GM12878 (cell line): ENCODE data around the gene SPAG9. TPM values are rescaled to one million over a fixed set of nuclear protein-coding genes. Genes with fewer than 3 reads are reported as not detected.

Experiments used
- ATAC-seq: fragments of 200-7000 bp; cut with Tn5 transposase; 3 replicates; pipeline ENCODE4 v1.9.1; 2020; ENCODE audit warnings: mild to moderate bottlenecking, moderate library complexity
- BruUV-seq: library from RNA; stranded (reverse); fragments of 400-500 nt; replicated peaks from 2 replicates; lab custom pipeline; 2021; lab: Mats Ljungman, UMichigan
- CTCF ChIA-PET: fragments of 300-600 bp; sonication (Branson Sonifier 250); formaldehyde crosslinking; extraction: SDS; loops from one replicate; lab custom pipeline; 2021; ENCODE audit warnings: inconsistent platforms; lab: Yijun Ruan, JAX
- POLR2A ChIA-PET: fragments of 350-600 bp; formaldehyde crosslinking; extraction: SDS; loops from one replicate; lab custom pipeline; 2021; ENCODE audit warnings: inconsistent platforms; lab: Charles Lee
- RAD21 ChIA-PET: fragments of 300-600 bp; sonication (Branson Sonifier 250); formaldehyde crosslinking; loops from one replicate; lab custom pipeline; 2023; ENCODE audit warnings: antibody characterized with exemption; ENCODE audit not compliant: unreplicated experiment; lab: Charles Lee
- SMC1A ChIA-PET: fragments of 300-600 bp; sonication (Branson Sonifier 250); formaldehyde crosslinking; loops from one replicate; lab custom pipeline; 2023; ENCODE audit not compliant: unreplicated experiment, uncharacterized antibody; lab: Charles Lee
- DNase-seq: peaks from one replicate; pipeline ENCODE4 v3.0.0-alpha.2; 2011; ENCODE audit warnings: low read depth, low spot score
- FAIRE-seq: peaks from 3 replicates; lab custom pipeline; 2011; peaks lifted over from hg19 to GRCh38; lab: Jason Lieb, UNC
- H2AFZ ChIP-seq: 2 replicates; pipeline ENCODE4 v1.6.0; 2011; ENCODE audit warnings: low read depth, low read length, control low read depth; ENCODE audit not compliant: control insufficient read depth
- H3K27ac ChIP-seq: 2 replicates; pipeline ENCODE4 v1.5.1; 2011; ENCODE audit warnings: control low read depth; ENCODE audit not compliant: control insufficient read depth, insufficient read depth
- H3K27me3 ChIP-seq, 2 experiments: replicated peaks in 1 of 2; 2 replicates each; pipeline versions ENCODE4 v1.6.0 to v1.6.1; 2011; ENCODE audit warnings: low read length in 1 of 2; ENCODE audit not compliant: control insufficient read depth in 2 of 2, insufficient read depth in 2 of 2
- H3K36me3 ChIP-seq, 2 experiments: 2 replicates each; pipeline ENCODE4 v1.5.1; 2011; ENCODE audit warnings: low read length in 1 of 2; ENCODE audit not compliant: control insufficient read depth in 2 of 2, insufficient read depth in 2 of 2
- H3K4me1 ChIP-seq: 2 replicates; pipeline ENCODE4 v1.6.1; 2011; ENCODE audit warnings: mild to moderate bottlenecking, low read length, moderate library complexity, mixed read lengths; ENCODE audit not compliant: control insufficient read depth, insufficient read depth
- H3K4me2 ChIP-seq: 2 replicates; pipeline ENCODE4 v1.6.0; 2011; ENCODE audit warnings: control low read depth; ENCODE audit not compliant: control insufficient read depth, insufficient read depth
- H3K4me3 ChIP-seq: fragments of 200-600 bp; sonication (generic); 2 replicates; pipeline ENCODE4 v1.5.1; 2016
- H3K79me2 ChIP-seq: 2 replicates; pipeline ENCODE4 v1.6.0; 2011; ENCODE audit warnings: low read length; ENCODE audit not compliant: control insufficient read depth, insufficient read depth
- H3K9ac ChIP-seq: 2 replicates; pipeline ENCODE4 v1.8.0; 2011; ENCODE audit warnings: low read length, control low read depth, mixed read lengths; ENCODE audit not compliant: control insufficient read depth, insufficient read depth
- H3K9me3 ChIP-seq: replicated peaks from 3 replicates; pipeline ENCODE4 v1.5.1; 2011; ENCODE audit warnings: mild to moderate bottlenecking, low read length; ENCODE audit not compliant: control insufficient read depth, insufficient read depth
- H4K20me1 ChIP-seq: 2 replicates; pipeline ENCODE4 v1.6.0; 2011; ENCODE audit not compliant: control insufficient read depth, insufficient read depth
- CBX5 ChIP-seq: sonication (generic); IDR thresholded peaks from 2 replicates; pipeline ENCODE4 v1.6.1; 2016; ENCODE audit warnings: low read depth, moderate library complexity, mild to moderate bottlenecking, inconsistent platforms
- CHD1 ChIP-seq: IDR thresholded peaks from 2 replicates; pipeline ENCODE4 v1.6.1; 2012; ENCODE audit warnings: low read depth, low read length, improper control_type of control experiment
- CHD4 ChIP-seq: fragments of 200-600 bp; sonication (generic); IDR thresholded peaks from 2 replicates; pipeline ENCODE4 v1.6.1; 2016; ENCODE audit warnings: mild to moderate bottlenecking
- E2F4 ChIP-seq: IDR thresholded peaks from 2 replicates; pipeline ENCODE4 v1.6.1; 2012; ENCODE audit warnings: low read depth, low read length, improper control_type of control experiment
- EZH2 ChIP-seq: IDR thresholded peaks from 2 replicates; pipeline ENCODE4 v1.6.1; 2012; ENCODE audit warnings: low read depth, mild to moderate bottlenecking, control low read depth, inconsistent platforms, low read length, borderline replicate concordance; ENCODE audit not compliant: control insufficient read depth
- HCFC1 ChIP-seq: fragments of 150-350 bp; IDR thresholded peaks from 2 replicates; pipeline ENCODE4 v1.6.1; 2014; ENCODE audit warnings: low read length
- HDGF ChIP-seq: fragments of 450-650 bp; IDR thresholded peaks from 2 replicates; pipeline ENCODE4 v1.6.1; 2016; ENCODE audit warnings: antibody characterized with exemption
- NFYB ChIP-seq: IDR thresholded peaks from 2 replicates; pipeline ENCODE4 v1.6.1; 2011; ENCODE audit warnings: low read depth, mild to moderate bottlenecking, low read length, improper control_type of control experiment, moderate library complexity; ENCODE audit not compliant: insufficient read depth
- POLR2AphosphoS2 ChIP-seq: IDR thresholded peaks from 2 replicates; pipeline ENCODE4 v1.6.1; 2011; ENCODE audit warnings: low read depth, mild to moderate bottlenecking, low read length, improper control_type of control experiment, moderate library complexity
- RAD21 ChIP-seq: IDR thresholded peaks from 2 replicates; pipeline ENCODE4 v1.6.1; 2011; ENCODE audit warnings: mild to moderate bottlenecking, low read depth, low read length, moderate library complexity; ENCODE audit not compliant: insufficient read depth
- RBBP5 ChIP-seq: fragments of 200-600 bp; sonication (generic); conservative IDR thresholded peaks from 2 replicates; pipeline ENCODE4 v1.6.1; 2016
- SIX5 ChIP-seq: IDR thresholded peaks from 2 replicates; pipeline ENCODE4 v1.6.1; 2011; ENCODE audit warnings: mild to moderate bottlenecking, low read depth, low read length, moderate library complexity; ENCODE audit not compliant: severe bottlenecking
- SKIL ChIP-seq: fragments of 450-650 bp; IDR thresholded peaks from 2 replicates; pipeline ENCODE4 v1.6.1; 2017; ENCODE audit warnings: mild to moderate bottlenecking, low read depth, inconsistent platforms; ENCODE audit not compliant: poor library complexity, severe bottlenecking
- SMARCA5 ChIP-seq: fragments of 450-650 bp; IDR thresholded peaks from 2 replicates; pipeline ENCODE4 v1.6.1; 2017; ENCODE audit warnings: mild to moderate bottlenecking
- SUPT20H ChIP-seq: IDR thresholded peaks from 2 replicates; pipeline ENCODE4 v1.6.1; 2011; ENCODE audit warnings: low read depth, mild to moderate bottlenecking, low read length, moderate library complexity, borderline replicate concordance; ENCODE audit not compliant: control insufficient read depth
- WGBS: methylation state at CpG from one replicate; pipeline ENCODE4 v1.1.6; 2016; ENCODE audit warnings: low lambda C conversion rate; ENCODE audit not compliant: insufficient replicate concordance, insufficient coverage; ENCODE audit errors: missing lambda C conversion rate; 5-methylcytosine and 5-hydroxymethylcytosine counted together
- in situ Hi-C: fragments of 300-500 bp; cut with MboI; formaldehyde crosslinking; loops from 9 replicates; pipeline ENCODE4 v1.14.3; 2018; ENCODE audit warnings: mixed read lengths
- intact Hi-C: fragments of 100-400 bp; cut with micrococcal nuclease; formaldehyde crosslinking; loops from one replicate; pipeline ENCODE4 v1.14.2; 2022; ENCODE audit not compliant: unreplicated experiment
- polyA plus RNA-seq, 11 experiments: library from polyadenylated mRNA; depleted of rRNA in 4 of 11; unstranded in 6 of 11; stranded (reverse) in 5 of 11; fragments of >200 nt; fragmentation: Nextera tagmentation in 4 of 11; fragmentation: Illumina TruSeq in 1 of 11; extraction: Ambion mirVana in 4 of 11; extraction: Trizol in 1 of 11; gene quantifications; 1 replicate in 1 of 11; 2 replicates in 10 of 11; pipeline versions ENCODE4 v1.2.1 to v1.2.3, GENCODE V29; 2011 to 2016; ENCODE audit warnings: inconsistent platforms in 2 of 11, missing spikeins in 2 of 11, low read depth in 1 of 11
- total RNA-seq, 4 experiments: library from RNA; depleted of rRNA in 3 of 4; stranded (reverse); fragments of >200 nt in 3 of 4; fragmentation: Illumina TruSeq in 1 of 4; extraction: Trizol in 1 of 4; gene quantifications; 2 replicates each; pipeline versions ENCODE4 v1.2.1 to v1.2.3, GENCODE V29; 2013 to 2021
- TF ChIP-seq, protein P1 (sequence below): fragments of 450-650 bp; IDR thresholded peaks from 2 replicates; pipeline ENCODE4 v1.6.1; 2017; ENCODE audit warnings: borderline replicate concordance
- TF ChIP-seq, protein P2 (sequence below): fragments of 450-650 bp; IDR thresholded peaks from 2 replicates; pipeline ENCODE4 v1.6.1; 2014; ENCODE audit warnings: mild to moderate bottlenecking
- TF ChIP-seq, protein P3 (sequence below): fragments of 450-650 bp; conservative IDR thresholded peaks from 2 replicates; pipeline ENCODE4 v1.6.1; 2017; ENCODE audit warnings: mild to moderate bottlenecking, moderate library complexity

SPAG9 gene
- total and polyA plus RNA-seq, 10 of the 15 experiments (the other 5 are each of a cell fraction or from before 2014, with no cell fraction given): 6.6 to 42.0 (median 24.9) TPM

DNA sequence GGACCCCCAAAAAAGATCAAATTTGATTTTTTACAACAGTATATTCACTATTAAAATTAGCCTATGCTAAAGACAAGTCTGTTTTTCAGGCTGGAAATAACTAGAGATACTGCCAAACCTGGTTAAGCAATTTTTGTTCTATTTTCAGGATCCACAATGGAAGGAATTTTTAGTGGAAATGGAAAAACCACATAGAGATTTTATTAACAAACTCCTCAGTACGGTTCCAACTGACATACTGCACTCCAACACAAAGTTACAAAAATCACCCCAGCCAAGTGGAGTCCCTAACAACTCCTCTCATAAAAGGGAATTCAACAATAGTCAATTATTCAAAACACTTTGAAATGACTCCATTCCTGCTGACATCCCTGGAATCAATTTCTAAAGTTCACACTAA is 152.9 kb downstream of the SPAG9 start:
- FAIRE-seq (no peak), DNase-seq (no peak), ATAC-seq (no peak)
- Histone ChIP-seq H3K36me3 (peaks cover 0 to 10% of the 10 kb centered on the region in 2 experiments; a peak in 2 of 4 replicates), H4K20me1 (no peaks in the 10 kb centered on the region), H3K4me1 (no peaks in the 10 kb centered on the region), H3K27ac (no peak overlapping the region), H3K27me3 (no peaks in the 10 kb centered on the region), H2AFZ (no peak overlapping the region), H3K79me2 (no peaks in the 10 kb centered on the region), H3K4me3 (no peak overlapping the region), H3K9me3 (no peaks in the 10 kb centered on the region), H3K9ac (no peak overlapping the region), H3K4me2 (no peak overlapping the region)
- in situ Hi-C loops: no loop called here
- BruUV-seq: no TSS peak
- intact Hi-C loops: no loop called here
- 100% methylated on average over 1 of the region's 1 CpG for WGBS
- ChIA-PET RAD21 (no interaction called here), POLR2A (no interaction called here), SMC1A (interaction anchor here (0.6 kb wide), 1 partner anchor 100 kb away, joined by 3 read pairs; no protein-coding TSS in a partner anchor), CTCF (interaction anchor here (0.8 kb wide), 1 partner anchor 186 kb away, joined by 3 read pairs; the partner anchor contains the start of gene NME1)
- no peak for TF ChIP-seq SUPT20H
- TF ChIP-seq CHD4: no peak
- TF ChIP-seq POLR2AphosphoS2: no peak
- TF ChIP-seq, protein P1, sequence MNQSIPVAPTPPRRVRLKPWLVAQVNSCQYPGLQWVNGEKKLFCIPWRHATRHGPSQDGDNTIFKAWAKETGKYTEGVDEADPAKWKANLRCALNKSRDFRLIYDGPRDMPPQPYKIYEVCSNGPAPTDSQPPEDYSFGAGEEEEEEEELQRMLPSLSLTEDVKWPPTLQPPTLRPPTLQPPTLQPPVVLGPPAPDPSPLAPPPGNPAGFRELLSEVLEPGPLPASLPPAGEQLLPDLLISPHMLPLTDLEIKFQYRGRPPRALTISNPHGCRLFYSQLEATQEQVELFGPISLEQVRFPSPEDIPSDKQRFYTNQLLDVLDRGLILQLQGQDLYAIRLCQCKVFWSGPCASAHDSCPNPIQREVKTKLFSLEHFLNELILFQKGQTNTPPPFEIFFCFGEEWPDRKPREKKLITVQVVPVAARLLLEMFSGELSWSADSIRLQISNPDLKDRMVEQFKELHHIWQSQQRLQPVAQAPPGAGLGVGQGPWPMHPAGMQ: no peak
- no peak for TF ChIP-seq HDGF
- TF ChIP-seq SKIL: no peak
- TF ChIP-seq, protein P2, sequence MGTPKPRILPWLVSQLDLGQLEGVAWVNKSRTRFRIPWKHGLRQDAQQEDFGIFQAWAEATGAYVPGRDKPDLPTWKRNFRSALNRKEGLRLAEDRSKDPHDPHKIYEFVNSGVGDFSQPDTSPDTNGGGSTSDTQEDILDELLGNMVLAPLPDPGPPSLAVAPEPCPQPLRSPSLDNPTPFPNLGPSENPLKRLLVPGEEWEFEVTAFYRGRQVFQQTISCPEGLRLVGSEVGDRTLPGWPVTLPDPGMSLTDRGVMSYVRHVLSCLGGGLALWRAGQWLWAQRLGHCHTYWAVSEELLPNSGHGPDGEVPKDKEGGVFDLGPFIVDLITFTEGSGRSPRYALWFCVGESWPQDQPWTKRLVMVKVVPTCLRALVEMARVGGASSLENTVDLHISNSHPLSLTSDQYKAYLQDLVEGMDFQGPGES: no peak
- no peak for TF ChIP-seq NFYB
- no peak for TF ChIP-seq HCFC1
- TF ChIP-seq EZH2: no peak
- TF ChIP-seq, protein P3, sequence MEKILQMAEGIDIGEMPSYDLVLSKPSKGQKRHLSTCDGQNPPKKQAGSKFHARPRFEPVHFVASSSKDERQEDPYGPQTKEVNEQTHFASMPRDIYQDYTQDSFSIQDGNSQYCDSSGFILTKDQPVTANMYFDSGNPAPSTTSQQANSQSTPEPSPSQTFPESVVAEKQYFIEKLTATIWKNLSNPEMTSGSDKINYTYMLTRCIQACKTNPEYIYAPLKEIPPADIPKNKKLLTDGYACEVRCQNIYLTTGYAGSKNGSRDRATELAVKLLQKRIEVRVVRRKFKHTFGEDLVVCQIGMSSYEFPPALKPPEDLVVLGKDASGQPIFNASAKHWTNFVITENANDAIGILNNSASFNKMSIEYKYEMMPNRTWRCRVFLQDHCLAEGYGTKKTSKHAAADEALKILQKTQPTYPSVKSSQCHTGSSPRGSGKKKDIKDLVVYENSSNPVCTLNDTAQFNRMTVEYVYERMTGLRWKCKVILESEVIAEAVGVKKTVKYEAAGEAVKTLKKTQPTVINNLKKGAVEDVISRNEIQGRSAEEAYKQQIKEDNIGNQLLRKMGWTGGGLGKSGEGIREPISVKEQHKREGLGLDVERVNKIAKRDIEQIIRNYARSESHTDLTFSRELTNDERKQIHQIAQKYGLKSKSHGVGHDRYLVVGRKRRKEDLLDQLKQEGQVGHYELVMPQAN: no peak
- TF ChIP-seq SIX5: no peak
- no peak for TF ChIP-seq RAD21
- no peak for TF ChIP-seq CBX5
- TF ChIP-seq RBBP5: no peak
- no peak for TF ChIP-seq CHD1
- TF ChIP-seq E2F4: no peak
- TF ChIP-seq SMARCA5: no peak
